ENCODE measurements around the gene BICRAL. TPM values are rescaled to one million over a fixed set of nuclear protein-coding genes. Genes with fewer than 3 reads are reported as not detected.

Gene BICRAL
- total and polyA plus RNA-seq, 2 donors from 2014 or later = 2.7 to 20.9 TPM

GRCh38 chr6:42748203-42748898 is 33.5 kb upstream of the BICRAL start:
- H3K9ac ChIP-seq (ENCODE audit: low read length in 3 of 3) = no peak overlapping the region
- H3K4me1 ChIP-seq (ENCODE audit: control insufficient read depth in 2 of 3, insufficient read depth in 2 of 3, low read depth in 1 of 3, low read length in 3 of 3) = peaks cover 0 to 6% (median 0%) of the 10 kb centered on the region in 3 donors
- no peaks in the 10 kb centered on the region for H3K27me3 ChIP-seq (ENCODE audit: control insufficient read depth, insufficient read depth, low read length)
- H3K9me3 ChIP-seq (ENCODE audit: control insufficient read depth in 2 of 3, insufficient read depth in 1 of 3, low read length in 3 of 3) = no peaks in the 10 kb centered on the region
- no peak overlapping the region for H3K4me3 ChIP-seq (ENCODE audit: low read length in 3 of 3)
- DNase-seq (no peak), FAIRE-seq (no peak)
- no peak overlapping the region for H3K27ac ChIP-seq (ENCODE audit: low read depth in 2 of 2, low read length in 2 of 2)
- TF ChIP-seq CTCF (IDR thresholded peaks at IDR 0.05; ENCODE audit: borderline replicate concordance, extremely low read depth, insufficient read depth) = no peak
- H3K36me3 ChIP-seq (ENCODE audit: control insufficient read depth in 2 of 3, insufficient read depth in 3 of 3, low read length in 3 of 3) = no peaks in the 10 kb centered on the region
- intact Hi-C loops (cut with DNase I) = no loop called here

DNA sequence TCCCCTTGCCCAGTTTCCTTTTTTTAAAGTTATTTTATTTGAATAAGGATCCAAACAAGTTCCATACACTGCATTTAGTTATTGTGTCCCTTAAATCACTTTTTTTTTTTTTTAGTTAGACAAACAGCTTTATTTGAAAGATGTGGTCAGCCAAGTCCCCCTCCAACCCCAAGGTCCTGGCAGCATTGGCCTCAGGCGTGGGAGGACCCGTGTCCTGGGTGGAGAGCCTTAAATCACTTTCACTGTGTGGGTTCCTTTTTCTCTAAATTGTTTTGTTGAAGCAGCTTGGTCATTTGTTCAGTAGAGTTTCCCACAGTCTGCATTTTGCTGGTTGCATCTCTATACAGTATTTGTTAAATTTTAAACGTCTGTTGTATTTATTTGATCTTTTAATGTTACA is 30.8 kb upstream of the BICRAL start:
- Histone ChIP-seq H3K27ac (ENCODE audit: low read depth in 2 of 2, low read length in 2 of 2) (no peak overlapping the region), H3K4me1 (ENCODE audit: control insufficient read depth in 2 of 3, insufficient read depth in 2 of 3, low read depth in 1 of 3, low read length in 3 of 3) (no peaks in the 10 kb centered on the region), H3K4me3 (ENCODE audit: low read length in 3 of 3) (no peak overlapping the region), H3K36me3 (ENCODE audit: control insufficient read depth in 2 of 3, insufficient read depth in 3 of 3, low read length in 3 of 3) (no peaks in the 10 kb centered on the region), H3K9ac (ENCODE audit: low read length in 3 of 3) (no peak overlapping the region), H3K9me3 (ENCODE audit: control insufficient read depth in 2 of 3, insufficient read depth in 1 of 3, low read length in 3 of 3) (no peaks in the 10 kb centered on the region), H3K27me3 (ENCODE audit: control insufficient read depth, insufficient read depth, low read length) (no peaks in the 10 kb centered on the region)
- intact Hi-C loops (cut with DNase I) = no loop called here
- peak in 4 of 5 donors; percentile 67 to 84 (median 72) for DNase-seq
- no peak for FAIRE-seq
- no peak for TF ChIP-seq CTCF (IDR thresholded peaks at IDR 0.05; ENCODE audit: borderline replicate concordance, extremely low read depth, insufficient read depth)

DNA sequence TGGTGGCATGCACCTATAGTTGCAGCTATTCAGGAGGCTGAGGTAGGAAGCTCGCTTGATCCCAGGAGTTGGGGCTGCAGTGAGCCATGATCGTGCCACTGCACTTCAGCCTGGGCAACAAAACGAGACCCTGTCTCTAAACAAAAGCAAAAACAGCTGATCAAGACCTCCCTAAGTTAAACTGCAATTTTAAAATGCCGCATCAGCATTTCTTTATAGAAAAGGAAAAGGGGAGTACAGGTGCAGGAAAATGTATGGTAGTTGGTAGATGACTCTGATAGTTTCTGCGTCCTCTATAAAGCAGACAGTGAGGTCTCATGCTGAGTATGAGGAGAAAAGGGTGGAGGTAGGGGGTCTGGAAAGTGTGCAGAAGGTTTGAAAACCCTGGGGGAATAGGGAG is 27.1 kb upstream of the BICRAL start:
- no peak for TF ChIP-seq CTCF (IDR thresholded peaks at IDR 0.05; ENCODE audit: borderline replicate concordance, extremely low read depth, insufficient read depth)
- no peak for DNase-seq
- Histone ChIP-seq H3K27me3 (ENCODE audit: control insufficient read depth, insufficient read depth, low read length) (no peaks in the 10 kb centered on the region), H3K9me3 (ENCODE audit: control insufficient read depth in 2 of 3, insufficient read depth in 1 of 3, low read length in 3 of 3) (no peaks in the 10 kb centered on the region), H3K27ac (ENCODE audit: low read depth in 2 of 2, low read length in 2 of 2) (no peak overlapping the region), H3K4me3 (ENCODE audit: low read length in 3 of 3) (no peak overlapping the region), H3K4me1 (ENCODE audit: control insufficient read depth in 2 of 3, insufficient read depth in 2 of 3, low read depth in 1 of 3, low read length in 3 of 3) (no peaks in the 10 kb centered on the region), H3K9ac (ENCODE audit: low read length in 3 of 3) (no peak overlapping the region), H3K36me3 (ENCODE audit: control insufficient read depth in 2 of 3, insufficient read depth in 3 of 3, low read length in 3 of 3) (no peaks in the 10 kb centered on the region)
- FAIRE-seq = no peak
- intact Hi-C loops (cut with DNase I) = no loop called here

GRCh38 chr6:42756722-42757121 is 25.1 kb upstream of the BICRAL start:
- Histone ChIP-seq H3K36me3 (ENCODE audit: control insufficient read depth in 2 of 3, insufficient read depth in 3 of 3, low read length in 3 of 3) (no peaks in the 10 kb centered on the region), H3K27ac (ENCODE audit: low read depth in 2 of 2, low read length in 2 of 2) (no peak overlapping the region), H3K4me3 (ENCODE audit: low read length in 3 of 3) (no peak overlapping the region), H3K9me3 (ENCODE audit: control insufficient read depth in 2 of 3, insufficient read depth in 1 of 3, low read length in 3 of 3) (no peaks in the 10 kb centered on the region), H3K4me1 (ENCODE audit: control insufficient read depth in 2 of 3, insufficient read depth in 2 of 3, low read depth in 1 of 3, low read length in 3 of 3) (no peaks in the 10 kb centered on the region), H3K9ac (ENCODE audit: low read length in 3 of 3) (no peak overlapping the region), H3K27me3 (ENCODE audit: control insufficient read depth, insufficient read depth, low read length) (no peaks in the 10 kb centered on the region)
- no peak for TF ChIP-seq CTCF (IDR thresholded peaks at IDR 0.05; ENCODE audit: borderline replicate concordance, extremely low read depth, insufficient read depth)
- no peak for DNase-seq
- FAIRE-seq = no peak
- intact Hi-C loops (cut with DNase I) = no loop called here

Data from kidney (tissue), 14 donors.